SK-N-SH treated with all-trans-retinoic acid at 6 μM for 48 hours (cell line): ENCODE data around the gene MRFAP1L1.

Experiments
- ATAC-seq: fragments of 200-7000 bp; cut with Tn5 transposase; 3 replicates; pipeline ENCODE4 v1.9.1; 2020; ENCODE audit warnings: mild to moderate bottlenecking, moderate library complexity
- BACH2 ChIP-seq: fragments of 250-450 bp; sonication (Bioruptor Pico); IDR thresholded peaks from 2 replicates; pipeline ENCODE4 v1.9.0; 2021; ENCODE audit warnings: mild to moderate bottlenecking, borderline replicate concordance
- CSDC2 ChIP-seq: fragments of 250-450 bp; sonication (Bioruptor Pico); IDR thresholded peaks from 2 replicates; pipeline ENCODE4 v1.5.0; 2020; ENCODE audit warnings: mild to moderate bottlenecking, moderate library complexity
- CSRNP3 ChIP-seq: fragments of 250-450 bp; sonication (Bioruptor Pico); IDR thresholded peaks from 2 replicates; pipeline ENCODE4 v1.5.1; 2021; ENCODE audit warnings: mild to moderate bottlenecking, moderate library complexity
- GLIS3 ChIP-seq: fragments of 250-450 bp; sonication (Bioruptor Pico); IDR thresholded peaks from 2 replicates; pipeline ENCODE4 v1.5.0; 2020; ENCODE audit warnings: mild to moderate bottlenecking, moderate library complexity
- ISL1 ChIP-seq: fragments of 250-450 bp; sonication (Bioruptor Pico); IDR thresholded peaks from 2 replicates; pipeline ENCODE4 v2.1.2; 2022; ENCODE audit warnings: mild to moderate bottlenecking, moderate library complexity
- OSR1 ChIP-seq: fragments of 250-450 bp; sonication (Bioruptor Pico); IDR thresholded peaks from 2 replicates; pipeline ENCODE4 v1.8.0; 2022; ENCODE audit warnings: moderate library complexity, mild to moderate bottlenecking, inconsistent platforms
- PATZ1 ChIP-seq: fragments of 250-450 bp; sonication (Bioruptor Pico); IDR thresholded peaks from 2 replicates; pipeline ENCODE4 v1.8.0; 2020; ENCODE audit warnings: mild to moderate bottlenecking, moderate library complexity, borderline replicate concordance
- POU6F1 ChIP-seq: fragments of 250-450 bp; sonication (Bioruptor Pico); IDR thresholded peaks from 2 replicates; pipeline ENCODE4 v1.8.0; 2021; ENCODE audit warnings: low read depth, mild to moderate bottlenecking, moderate library complexity, borderline replicate concordance
- RARB ChIP-seq: fragments of 250-450 bp; sonication (Bioruptor Pico); IDR thresholded peaks from 2 replicates; pipeline ENCODE4 v1.8.0; 2021; ENCODE audit warnings: mild to moderate bottlenecking, moderate library complexity
- SNAI2 ChIP-seq: fragments of 250-450 bp; sonication (Bioruptor Pico); IDR thresholded peaks from 2 replicates; pipeline ENCODE4 v1.5.0; 2020; ENCODE audit warnings: mild to moderate bottlenecking, moderate library complexity
- TCF4 ChIP-seq: fragments of 250-450 bp; sonication (Bioruptor Pico); IDR thresholded peaks from 2 replicates; pipeline ENCODE4 v1.8.0; 2021; ENCODE audit warnings: mild to moderate bottlenecking, moderate library complexity, borderline replicate concordance
- TSHZ2 ChIP-seq: fragments of 250-450 bp; sonication (Bioruptor Pico); IDR thresholded peaks from 2 replicates; pipeline ENCODE4 v1.5.0; 2020; ENCODE audit warnings: mild to moderate bottlenecking, moderate library complexity
- ZC3H10 ChIP-seq: fragments of 250-450 bp; sonication (Bioruptor Pico); IDR thresholded peaks from 2 replicates; pipeline ENCODE4 v1.5.1; 2021; ENCODE audit warnings: mild to moderate bottlenecking, moderate library complexity
- ZFP30 ChIP-seq: fragments of 450-650 bp; formaldehyde crosslinking; IDR thresholded peaks from 2 replicates; pipeline ENCODE4 v1.5.0; 2022; ENCODE audit warnings: mild to moderate bottlenecking, moderate library complexity
- ZNF565 ChIP-seq: fragments of 450-650 bp; formaldehyde crosslinking; conservative IDR thresholded peaks from 2 replicates; pipeline ENCODE4 v1.5.0; 2020; ENCODE audit warnings: low read depth, mild to moderate bottlenecking, moderate library complexity
- ZNF8 ChIP-seq: fragments of 450-650 bp; formaldehyde crosslinking; IDR thresholded peaks from 2 replicates; pipeline ENCODE4 v1.5.0; 2020; ENCODE audit warnings: mild to moderate bottlenecking, moderate library complexity

The MRFAP1L1 gene

GRCh38 chr4:6693231-6694176 is 16.2 kb downstream of the MRFAP1L1 start, which contains the start of gene S100P (continued):
- no peak for TF ChIP-seq TSHZ2 (CRISPR knock-in tag)
- no peak for TF ChIP-seq ISL1 (CRISPR knock-in tag)

- TF ChIP-seq POU6F1 (CRISPR knock-in tag) (no peak), BACH2 (no peak), CSDC2 (CRISPR knock-in tag) (no peak), ZNF8 (no peak), RARB (CRISPR knock-in tag) (no peak), TSHZ2 (CRISPR knock-in tag) (no peak), ZFP30 (CRISPR knock-in tag) (no peak), TCF4 (CRISPR knock-in tag) (no peak), PATZ1 (CRISPR knock-in tag) (no peak), ZNF565 (CRISPR knock-in tag) (no peak), OSR1 (CRISPR knock-in tag) (no peak), GLIS3 (CRISPR knock-in tag) (no peak)
- no peak for ATAC-seq
Measured at GRCh38 chr4:6692806-6693205, 16.9 kb downstream of the MRFAP1L1 start.

- ATAC-seq = no peak
- no peak for TF ChIP-seq ZC3H10
- no peak for TF ChIP-seq OSR1 (CRISPR knock-in tag)
- TF ChIP-seq CSRNP3 (CRISPR knock-in tag) = no peak
- TF ChIP-seq TSHZ2 (CRISPR knock-in tag) = no peak
- TF ChIP-seq SNAI2 (CRISPR knock-in tag) = no peak
- TF ChIP-seq ZNF8 = no peak
- TF ChIP-seq BACH2 = no peak
- TF ChIP-seq POU6F1 (CRISPR knock-in tag) = no peak
- no peak for TF ChIP-seq ZFP30 (CRISPR knock-in tag)
Measured at GRCh38 chr4:6692379-6692778, 17.3 kb downstream of the MRFAP1L1 start.
